Head of caudate nucleus (tissue), 42 donors: ENCODE results near the gene SV2B.
"Not testable (repeated sequence)": the region's sequence is repeated elsewhere in the genome, so short reads cannot be mapped to it uniquely, and the experiment has no call there.

Source experiments
- DNase-seq, 42 donors: peaks; one replicate each; pipeline versions ENCODE4 v3.0.0 to v3.0.0-alpha.2; 2020 to 2021; ENCODE audit warnings: mixed read lengths in 7 of 42
- intact Hi-C: fragments of 100-400 bp; cut with DNase I; formaldehyde crosslinking; loops from one replicate; pipeline ENCODE4 v1.15.0; 2022

The SV2B gene

DNA sequence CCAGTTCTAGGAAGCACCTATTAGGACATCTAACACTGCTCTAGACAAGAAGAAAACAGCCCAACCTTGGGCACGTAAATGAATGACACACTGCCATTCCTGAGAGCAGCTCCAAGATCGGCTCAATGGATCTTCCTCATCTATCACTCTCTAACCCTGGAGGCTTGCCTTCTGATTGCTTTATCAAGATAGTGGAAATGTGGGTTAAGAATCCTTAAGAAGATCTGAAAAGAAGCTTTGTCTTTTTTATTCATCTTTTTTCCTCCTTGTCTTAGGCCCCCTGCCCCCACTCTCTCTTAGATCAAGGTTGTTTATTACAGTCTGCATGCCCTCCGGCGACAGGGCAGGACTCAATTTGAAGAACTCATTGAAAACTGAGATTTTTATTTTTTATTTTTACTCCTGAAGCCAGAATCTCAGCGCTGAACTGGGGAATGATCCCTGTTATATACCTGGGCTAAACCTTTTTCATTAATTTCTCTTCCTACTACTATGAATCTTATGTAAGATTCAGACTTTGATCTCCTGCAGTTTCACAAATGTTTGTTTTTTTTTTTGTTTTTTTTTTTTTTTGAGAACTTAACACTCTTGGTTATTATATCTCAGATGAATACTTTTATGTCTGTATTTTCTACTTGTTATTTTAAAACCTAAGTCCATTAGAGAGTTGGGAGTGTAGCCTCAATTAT, 219.5 kb downstream of the SV2B start:
- DNase-seq, result no peak
- intact Hi-C loops, result no loop called here

- DNase-seq, result no peak
- intact Hi-C loops, result no loop called here
Observed at GRCh38 chr15:91320101-91320500, 220.0 kb downstream of the SV2B start.

DNA sequence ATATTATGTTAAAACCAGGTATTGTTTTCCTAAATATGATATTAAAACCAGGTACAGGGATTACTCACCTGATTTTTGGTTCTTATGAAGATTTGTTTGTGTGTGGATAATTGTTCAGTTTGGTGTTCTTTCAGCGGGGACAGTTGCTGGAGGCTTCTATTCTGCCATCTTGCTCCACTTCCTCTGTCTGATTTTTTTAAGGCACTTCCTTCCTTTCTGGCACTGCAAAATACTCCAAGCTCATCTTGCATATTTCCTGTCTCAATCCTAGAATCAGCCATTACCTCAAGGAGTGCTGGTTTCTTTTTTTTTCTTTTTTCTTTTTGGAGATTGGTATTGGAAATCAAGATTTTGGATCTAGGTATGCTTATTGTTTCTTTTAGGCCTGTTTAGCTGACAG, 229.9 kb downstream of the SV2B start:
- intact Hi-C loops, result no loop called here
- DNase-seq, result no peak

- DNase-seq, result no peak
- intact Hi-C loops, result no loop called here
Observed at GRCh38 chr15:91331581-91331980, 231.5 kb downstream of the SV2B start.

DNA sequence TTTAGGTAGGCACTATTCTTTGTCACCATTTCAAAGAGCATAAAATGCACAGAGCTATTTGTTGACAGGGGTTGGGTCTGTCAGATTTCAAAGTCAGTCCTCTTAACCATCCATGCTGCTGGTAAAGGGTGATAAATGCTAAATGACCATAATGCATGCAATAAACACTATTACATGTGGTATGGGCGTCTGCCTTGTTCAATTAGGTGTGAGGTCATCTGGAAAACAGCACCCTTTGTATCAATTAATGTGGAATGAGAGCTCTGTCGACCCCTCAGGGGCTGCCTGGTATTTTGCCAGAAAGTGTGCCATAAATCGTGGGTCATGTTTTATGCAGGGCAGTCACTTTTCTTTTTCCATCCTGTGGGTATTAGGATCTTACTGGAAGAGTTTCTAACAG, 235.6 kb downstream of the SV2B start:
- intact Hi-C loops, result no loop called here
- no peak for DNase-seq

- intact Hi-C loops, result no loop called here
- no peak for DNase-seq
Observed at GRCh38 chr15:91336687-91337086, 236.6 kb downstream of the SV2B start.

- intact Hi-C loops, result no loop called here
- DNase-seq, result peak in 1 of 42 donors; percentile 3
Observed at GRCh38 chr15:91338766-91339165, 238.7 kb downstream of the SV2B start.

GRCh38 chr15:91342097-91342496, 242.0 kb downstream of the SV2B start:
- DNase-seq, result peak in 10 of 42 donors; percentile 2 to 44 (median 13)
- intact Hi-C loops, result no loop called here

DNA sequence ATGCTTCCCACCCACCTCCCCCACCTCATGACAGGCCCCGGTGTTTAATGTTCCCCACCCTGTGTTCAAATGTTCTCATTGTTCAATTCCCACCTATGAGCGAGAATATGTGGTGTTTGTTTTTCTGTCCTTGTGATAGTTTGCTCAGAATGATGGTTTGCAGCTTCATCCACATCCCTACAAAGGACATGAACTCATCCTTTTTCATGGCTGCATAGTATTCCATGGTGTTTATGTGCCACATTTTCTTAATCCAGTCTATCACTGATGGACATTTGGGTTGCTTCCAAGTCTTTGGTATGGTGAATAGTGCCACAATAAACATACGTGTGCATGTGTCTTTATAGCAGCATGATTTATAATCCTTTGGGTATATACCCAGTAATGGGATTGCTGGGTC, 244.9 kb downstream of the SV2B start:
- DNase-seq, intact Hi-C loops: not testable (repeated sequence)

- intact Hi-C loops, result no loop called here
- DNase-seq, result no peak
Observed at GRCh38 chr15:91345736-91346135, 245.7 kb downstream of the SV2B start.

- intact Hi-C loops, result no loop called here
- DNase-seq, result no peak
Observed at GRCh38 chr15:91346259-91346658, 246.2 kb downstream of the SV2B start.

DNA sequence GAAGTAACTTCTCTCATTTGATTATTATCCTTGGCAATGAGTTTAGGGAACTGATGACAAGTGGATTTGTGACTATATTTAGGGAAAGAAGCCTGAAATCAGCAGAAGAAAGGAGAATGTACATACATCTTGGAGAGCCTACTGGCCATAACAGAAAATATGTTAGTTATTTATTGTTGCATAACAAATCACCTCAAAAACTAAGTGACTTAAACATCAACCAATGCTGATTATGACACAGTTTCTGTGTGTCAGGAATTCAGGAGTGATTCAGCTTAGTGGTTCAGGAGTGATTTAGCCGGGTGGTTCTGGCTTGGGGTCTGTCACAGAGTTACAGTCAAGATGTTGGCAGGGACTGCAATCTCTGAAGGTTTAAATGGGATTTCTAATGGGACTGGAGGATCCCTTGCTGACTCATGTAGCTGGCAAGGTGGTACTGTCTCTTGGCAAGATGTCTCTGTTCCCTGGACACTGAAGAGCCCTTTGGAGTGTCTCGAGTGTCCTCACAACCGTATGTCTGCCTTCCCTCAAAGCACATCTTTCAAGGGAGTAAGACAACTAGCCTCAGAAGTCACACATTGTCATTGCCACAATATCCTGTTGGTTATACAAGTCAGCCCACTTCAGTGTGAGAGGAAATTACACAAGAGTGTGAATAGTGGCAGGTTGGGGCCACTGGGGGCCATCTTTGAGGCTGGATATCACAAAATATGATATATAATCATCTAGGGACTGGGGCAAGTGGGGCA, 248.9 kb downstream of the SV2B start:
- DNase-seq, result no peak
- intact Hi-C loops, result no loop called here
